HCT116 (cell line): ENCODE results near the gene SLC9A9.

ENCODE experiments used
- POLR2A ChIP-seq: IDR thresholded peaks from 2 replicates; pipeline ENCODE4 v1.7.0; 2011; ENCODE audit warnings: borderline replicate concordance; ENCODE audit not compliant: insufficient read depth, insufficient read length; ENCODE audit errors: extremely low read depth
- TF ChIP-seq, protein P1 (sequence below): IDR thresholded peaks from 2 replicates; pipeline ENCODE4 v1.6.1; 2012
- TF ChIP-seq, protein P2 (sequence below), 3 experiments: fragments of 200-600 bp in 1 of 3; sonication (generic) in 1 of 3; IDR thresholded peaks in 2 of 3; conservative IDR thresholded peaks in 1 of 3; 2 replicates each; pipeline ENCODE4 v1.5.1; 2012 to 2017; ENCODE audit warnings: low read depth in 2 of 3, low read length in 2 of 3, antibody characterized with exemption in 1 of 3, borderline replicate concordance in 1 of 3, control low read depth in 1 of 3, mild to moderate bottlenecking in 1 of 3, mixed read lengths in 1 of 3, mixed run types in 1 of 3, moderate library complexity in 1 of 3; ENCODE audit not compliant: insufficient read depth in 1 of 3

DNA sequence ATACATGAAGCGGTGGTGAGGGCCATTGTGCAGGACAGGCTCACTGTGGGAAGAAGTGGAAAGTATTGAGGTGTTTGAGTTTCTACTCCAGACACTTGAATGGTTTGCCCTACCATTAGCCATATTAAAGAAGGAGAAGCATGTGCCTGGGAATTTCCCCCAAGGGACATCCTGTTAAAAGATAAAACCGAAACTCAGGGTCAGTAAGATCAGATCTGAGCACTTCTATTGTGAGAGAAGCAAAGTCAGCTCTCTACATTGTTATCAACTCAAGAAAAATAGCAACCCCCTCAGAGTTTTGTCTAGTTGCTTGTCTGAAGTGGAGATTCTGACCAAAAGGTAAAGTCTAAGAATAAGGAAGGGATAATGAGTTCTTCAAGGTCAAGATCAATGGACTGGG is 458.9 kb downstream of the SLC9A9 start:
- TF ChIP-seq, protein P1, sequence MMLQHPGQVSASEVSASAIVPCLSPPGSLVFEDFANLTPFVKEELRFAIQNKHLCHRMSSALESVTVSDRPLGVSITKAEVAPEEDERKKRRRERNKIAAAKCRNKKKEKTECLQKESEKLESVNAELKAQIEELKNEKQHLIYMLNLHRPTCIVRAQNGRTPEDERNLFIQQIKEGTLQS = no peak
- TF ChIP-seq, protein P2, sequence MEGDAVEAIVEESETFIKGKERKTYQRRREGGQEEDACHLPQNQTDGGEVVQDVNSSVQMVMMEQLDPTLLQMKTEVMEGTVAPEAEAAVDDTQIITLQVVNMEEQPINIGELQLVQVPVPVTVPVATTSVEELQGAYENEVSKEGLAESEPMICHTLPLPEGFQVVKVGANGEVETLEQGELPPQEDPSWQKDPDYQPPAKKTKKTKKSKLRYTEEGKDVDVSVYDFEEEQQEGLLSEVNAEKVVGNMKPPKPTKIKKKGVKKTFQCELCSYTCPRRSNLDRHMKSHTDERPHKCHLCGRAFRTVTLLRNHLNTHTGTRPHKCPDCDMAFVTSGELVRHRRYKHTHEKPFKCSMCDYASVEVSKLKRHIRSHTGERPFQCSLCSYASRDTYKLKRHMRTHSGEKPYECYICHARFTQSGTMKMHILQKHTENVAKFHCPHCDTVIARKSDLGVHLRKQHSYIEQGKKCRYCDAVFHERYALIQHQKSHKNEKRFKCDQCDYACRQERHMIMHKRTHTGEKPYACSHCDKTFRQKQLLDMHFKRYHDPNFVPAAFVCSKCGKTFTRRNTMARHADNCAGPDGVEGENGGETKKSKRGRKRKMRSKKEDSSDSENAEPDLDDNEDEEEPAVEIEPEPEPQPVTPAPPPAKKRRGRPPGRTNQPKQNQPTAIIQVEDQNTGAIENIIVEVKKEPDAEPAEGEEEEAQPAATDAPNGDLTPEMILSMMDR (IDR thresholded peaks at IDR 0.05 in 2 of 3, conservative IDR thresholded peaks at IDR 0.05 in 1 of 3; ENCODE audit: borderline replicate concordance in 1 of 3, insufficient read depth in 1 of 3, low read depth in 2 of 3, low read length in 2 of 3) = no peak
- no peak for TF ChIP-seq POLR2A
